NCI-H446 treated with DMSO at 0.1 percent for 48 hours (cell line): ENCODE measurements around the gene APOM.

ENCODE experiments used
- DNase-seq: peaks from one replicate; lab custom pipeline; 2025; lab: John Stamatoyannopoulos, UW

APOM gene

GRCh38 chr6:31655349-31656237, at the start of gene APOM:
Gene APOM, plus strand, starts transcription at chr6:31655894. Its CDS starts 73 bp downstream, at chr6:31655967.
- DNase-seq, result no peak

GRCh38 chr6:31607317-31607716, 48.4 kb upstream of the APOM start:
- DNase-seq, result no peak

GRCh38 chr6:31609519-31610406, 45.9 kb upstream of the APOM start:
- DNase-seq, result no peak

GRCh38 chr6:31610968-31611367, 44.7 kb upstream of the APOM start:
- no peak for DNase-seq

GRCh38 chr6:31614075-31614619, 41.5 kb upstream of the APOM start:
- DNase-seq, result no peak

GRCh38 chr6:31614684-31615578, 40.8 kb upstream of the APOM start, which contains the start of gene AIF1:
Gene AIF1, plus strand, starts transcription at chr6:31615234. Its CDS starts 96 bp downstream, at chr6:31615330.
- DNase-seq, result no peak

GRCh38 chr6:31615748-31616147, 39.9 kb upstream of the APOM start:
- no peak for DNase-seq

GRCh38 chr6:31617010-31617409, 38.7 kb upstream of the APOM start:
- no peak for DNase-seq

- peak; percentile 99 for DNase-seq
Measured at GRCh38 chr6:31619805-31620585, 35.7 kb upstream of the APOM start.

- peak; percentile 71 for DNase-seq
Measured at GRCh38 chr6:31620586-31621319, 34.9 kb upstream of the APOM start, which contains the start of gene PRRC2A. Gene PRRC2A, plus strand, starts transcription at chr6:31620715. Its CDS starts 2,075 bp downstream, at chr6:31622790.

GRCh38 chr6:31621320-31621939, 34.3 kb upstream of the APOM start:
- no peak for DNase-seq

- DNase-seq, result no peak
Measured at GRCh38 chr6:31621991-31622390, 33.7 kb upstream of the APOM start.

- no peak for DNase-seq
Measured at GRCh38 chr6:31622684-31623091, 33.0 kb upstream of the APOM start.

- no peak for DNase-seq
Measured at GRCh38 chr6:31624070-31624469, 31.6 kb upstream of the APOM start.

- DNase-seq, result no peak
Measured at GRCh38 chr6:31626952-31627351, 28.7 kb upstream of the APOM start.

- DNase-seq, result no peak
Measured at GRCh38 chr6:31627690-31628287, 27.9 kb upstream of the APOM start.

GRCh38 chr6:31629014-31629413, 26.7 kb upstream of the APOM start:
- DNase-seq, result no peak

GRCh38 chr6:31630177-31630934, 25.3 kb upstream of the APOM start:
- no peak for DNase-seq
